WTC11 (cell line): ENCODE data around the gene RGS5.

ENCODE experiments used
- ATF1 ChIP-seq: sonication (generic); formaldehyde crosslinking; IDR thresholded peaks from 2 replicates; pipeline ENCODE4 v1.8.1; 2023; ENCODE audit warnings: mild to moderate bottlenecking, moderate library complexity, missing genetic modification reagents
- CTCF ChIP-seq: fragments of 200-600 bp; IDR thresholded peaks from 2 replicates; pipeline ENCODE4 v1.8.0; 2022; ENCODE audit warnings: antibody characterized with exemption

- TF ChIP-seq ATF1 (CRISPR knock-in tag) (no peak), CTCF (no peak)
Measured at GRCh38 chr1:163197022-163197421, 5.7 kb downstream of the RGS5 start.
